K562 (cell line): ENCODE results near the gene RHOB.

Experiments
- CTCF ChIP-seq, 3 experiments: IDR thresholded peaks in 2 of 3; conservative IDR thresholded peaks in 1 of 3; 2 replicates each; pipeline ENCODE4 v1.5.1; 2011 to 2012; ENCODE audit warnings: low read length in 3 of 3, mild to moderate bottlenecking in 3 of 3, control low read depth in 2 of 3, improper control_type of control experiment in 1 of 3, inconsistent platforms in 1 of 3, low read depth in 1 of 3, mixed read lengths in 1 of 3, moderate library complexity in 1 of 3; ENCODE audit not compliant: insufficient read depth in 2 of 3
- DPF2 ChIP-seq: fragments of 450-650 bp; IDR thresholded peaks from 2 replicates; pipeline ENCODE4 v1.6.1; 2016
- FOS ChIP-seq: IDR thresholded peaks from 3 replicates; pipeline ENCODE4 v1.6.1; 2011; ENCODE audit not compliant: insufficient read length; ENCODE audit errors: extremely low read depth
- FOXM1 ChIP-seq, 2 experiments: fragments of 450-650 bp in 1 of 2; sonication (generic) in 1 of 2; formaldehyde crosslinking in 1 of 2; IDR thresholded peaks; 2 replicates each; pipeline versions ENCODE4 v1.6.1 to v1.9.0; 2017 to 2022; ENCODE audit warnings: low read depth in 2 of 2, mild to moderate bottlenecking in 2 of 2, missing genetic modification reagents in 1 of 2, moderate library complexity in 1 of 2
- GTF2F1 ChIP-seq: IDR thresholded peaks from 2 replicates; pipeline ENCODE4 v1.6.1; 2011; ENCODE audit warnings: low read depth, low read length, improper control_type of control experiment
- RERE ChIP-seq: sonication (generic); formaldehyde crosslinking; IDR thresholded peaks from 2 replicates; pipeline ENCODE4 v1.8.0; 2023; ENCODE audit warnings: missing genetic modification reagents, mild to moderate bottlenecking, borderline replicate concordance
- SETDB1 ChIP-seq: IDR thresholded peaks from one replicate; pipeline ENCODE4 v1.6.1; 2012; ENCODE audit warnings: low read length, control low read depth, inconsistent platforms
- ZNF174 ChIP-seq: fragments of 250-450 bp; sonication (Bioruptor Pico); IDR thresholded peaks from 2 replicates; pipeline ENCODE4 v1.4.0; 2020; ENCODE audit warnings: mild to moderate bottlenecking
- ZNF253 ChIP-seq: fragments of 250-450 bp; sonication (Bioruptor Pico); conservative IDR thresholded peaks from 2 replicates; pipeline ENCODE4 v1.6.1; 2021; ENCODE audit warnings: mild to moderate bottlenecking
- ZSCAN32 ChIP-seq: fragments of 450-650 bp; formaldehyde crosslinking; IDR thresholded peaks from 2 replicates; pipeline ENCODE4 v1.4.0; 2020; ENCODE audit warnings: mild to moderate bottlenecking, moderate library complexity

- no peak for TF ChIP-seq FOS
- TF ChIP-seq DPF2: no peak
- TF ChIP-seq ZSCAN32 (CRISPR knock-in tag): no peak
- no peak for TF ChIP-seq ZNF253 (CRISPR knock-in tag)
- TF ChIP-seq FOXM1 (IDR thresholded peaks at IDR 0.05; ENCODE audit: low read depth): no peak
- TF ChIP-seq FOXM1 (CRISPR knock-in tag; IDR thresholded peaks at IDR 0.05; ENCODE audit: low read depth): no peak
- TF ChIP-seq RERE: no peak
- no peak for TF ChIP-seq ZNF174
- TF ChIP-seq SETDB1: no peak
- no peak for TF ChIP-seq CTCF (IDR thresholded peaks at IDR 0.05 in 2 of 3, conservative IDR thresholded peaks at IDR 0.05 in 1 of 3; ENCODE audit: insufficient read depth in 2 of 3, low read depth in 1 of 3, low read length in 3 of 3)
- TF ChIP-seq GTF2F1: no peak
These were observed 32.1 kb upstream of the RHOB start for GRCh38 chr2:20414806-20415205.
